ENCODE results near the gene DPYSL4. TPM values are rescaled to one million over a fixed set of nuclear protein-coding genes. Genes with fewer than 3 reads are reported as not detected.
"Not testable (repeated sequence)": the region's sequence is repeated elsewhere in the genome, so short reads cannot be mapped to it uniquely, and the experiment has no call there.

The DPYSL4 gene
- total and polyA plus RNA-seq, 2 of the 13 experiments (the other 11 are each of a cell fraction or from before 2014, with no cell fraction given), result 0.84 to 1.2 TPM

DNA sequence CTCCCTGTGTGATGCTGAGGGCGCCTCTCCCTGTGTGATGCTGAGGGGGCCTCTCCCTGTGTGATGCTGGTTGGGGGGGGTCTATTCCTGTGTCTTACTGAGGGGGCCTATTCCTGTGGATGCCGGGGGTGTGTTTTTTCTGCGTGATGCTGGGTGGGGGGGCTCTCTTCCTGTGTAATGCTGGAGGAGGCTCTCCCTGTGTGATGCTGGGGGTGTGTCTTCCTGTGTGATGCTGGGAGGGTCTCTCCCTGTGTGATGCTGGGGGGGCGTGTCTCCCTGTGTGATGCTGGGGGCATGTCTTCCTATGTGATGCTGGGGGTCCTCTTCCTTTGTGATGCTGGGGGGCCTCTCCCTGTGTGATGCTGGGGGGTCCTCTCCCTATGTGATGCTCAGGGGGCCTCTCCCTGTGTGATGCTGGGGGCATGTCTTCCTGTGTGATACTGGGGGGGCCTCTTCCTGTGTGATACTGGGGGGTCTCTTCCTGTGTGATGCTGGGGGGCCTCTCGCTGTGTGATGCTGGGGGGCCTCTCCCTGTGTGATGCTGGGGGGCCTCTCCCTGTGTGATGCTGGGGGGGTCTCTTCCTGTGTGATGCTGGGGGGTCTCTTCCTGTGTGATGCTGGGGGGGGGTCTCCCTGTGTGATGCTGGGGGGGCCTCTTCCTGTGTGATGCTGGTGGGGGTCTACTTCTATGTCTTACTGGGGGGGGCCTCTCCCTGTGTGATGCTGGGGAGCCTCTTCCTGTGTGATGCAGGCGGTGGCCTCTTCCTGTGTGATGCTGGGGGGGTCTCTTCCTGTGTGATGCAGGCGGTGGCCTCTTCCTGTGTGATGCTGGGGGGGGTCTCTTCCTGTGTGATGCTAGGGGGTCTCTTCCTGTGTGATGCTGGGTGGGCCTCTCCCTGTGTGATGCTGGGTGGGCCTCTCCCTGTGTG is 27.2 kb upstream of the DPYSL4 start:
- BruUV-seq (replicated peaks); H3K27ac ChIP-seq (ENCODE audit: extremely low read length, insufficient read depth, low read length); H3K36me3 ChIP-seq (replicated peaks in 1 of 2; ENCODE audit: control insufficient read depth in 1 of 2, insufficient read depth in 2 of 2, low read length in 2 of 2); H3K9ac ChIP-seq (ENCODE audit: insufficient read depth, low read depth, low read length); CTCF ChIA-PET (ENCODE audit: low intra/inter-chr PET ratio, low total read pairs); H3K27me3 ChIP-seq (ENCODE audit: control insufficient read depth in 1 of 2, insufficient read depth in 2 of 2, low read length in 2 of 2); H2AFZ ChIP-seq (ENCODE audit: low read length); ATAC-seq; in situ Hi-C loops (cut with HindIII; ENCODE audit: extremely low pct_ligation_motif_present, low pct_unique_long_range_greater_than_20kb); H3K79me2 ChIP-seq (ENCODE audit: insufficient read depth, low read length); POLR2A ChIA-PET; intact Hi-C loops (cut with micrococcal nuclease; ENCODE audit: unreplicated experiment); H4K20me1 ChIP-seq (ENCODE audit: insufficient read depth, low read length); H3K4me1 ChIP-seq (ENCODE audit: insufficient read depth, low read length); H3K9me3 ChIP-seq (ENCODE audit: low read length); DNase-seq (ENCODE audit: low spot score); FAIRE-seq; H3K4me2 ChIP-seq (ENCODE audit: low read depth, low read length); H3K4me3 ChIP-seq (replicated peaks in 1 of 3; ENCODE audit: insufficient read depth in 1 of 3, low read depth in 2 of 3, low read length in 3 of 3): not testable (repeated sequence)
- WGBS (ENCODE audit: low lambda C conversion rate), result 90% methylated on average over 3 of the region's 7 CpGs

DNA sequence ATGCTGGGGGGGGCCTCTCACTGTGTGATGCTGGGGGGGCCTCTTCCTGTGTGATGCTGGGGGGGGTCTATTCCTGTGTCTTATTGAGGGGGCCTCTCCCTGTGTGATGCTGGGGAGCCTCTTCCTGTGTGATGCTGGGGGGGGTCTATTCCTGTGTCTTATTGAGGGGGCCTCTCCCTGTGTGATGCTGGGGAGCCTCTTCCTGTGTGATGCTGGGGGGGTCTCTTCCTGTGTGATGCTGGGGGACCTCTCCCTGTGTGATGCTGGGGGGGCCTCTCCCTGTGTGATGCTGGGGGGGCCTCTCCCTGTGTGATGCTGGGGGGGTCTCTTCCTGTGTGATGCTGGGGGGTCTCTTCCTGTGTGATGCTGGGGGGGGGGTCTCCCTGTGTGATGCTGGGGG is 26.5 kb upstream of the DPYSL4 start:
- POLR2A ChIA-PET; CTCF ChIA-PET (ENCODE audit: low intra/inter-chr PET ratio, low total read pairs); H3K79me2 ChIP-seq (ENCODE audit: insufficient read depth, low read length); H3K9ac ChIP-seq (ENCODE audit: insufficient read depth, low read depth, low read length); DNase-seq (ENCODE audit: low spot score); H3K4me3 ChIP-seq (replicated peaks in 1 of 3; ENCODE audit: insufficient read depth in 1 of 3, low read depth in 2 of 3, low read length in 3 of 3); ATAC-seq; intact Hi-C loops (cut with micrococcal nuclease; ENCODE audit: unreplicated experiment); FAIRE-seq; H3K27me3 ChIP-seq (ENCODE audit: control insufficient read depth in 1 of 2, insufficient read depth in 2 of 2, low read length in 2 of 2); H3K4me2 ChIP-seq (ENCODE audit: low read depth, low read length); H4K20me1 ChIP-seq (ENCODE audit: insufficient read depth, low read length); H3K9me3 ChIP-seq (ENCODE audit: low read length); H2AFZ ChIP-seq (ENCODE audit: low read length); in situ Hi-C loops (cut with HindIII; ENCODE audit: extremely low pct_ligation_motif_present, low pct_unique_long_range_greater_than_20kb); BruUV-seq (replicated peaks); H3K27ac ChIP-seq (ENCODE audit: extremely low read length, insufficient read depth, low read length); H3K36me3 ChIP-seq (replicated peaks in 1 of 2; ENCODE audit: control insufficient read depth in 1 of 2, insufficient read depth in 2 of 2, low read length in 2 of 2): not testable (repeated sequence)
- peaks cover 11% of the 10 kb centered on the region for H3K4me1 ChIP-seq (ENCODE audit: insufficient read depth, low read length)

DNA sequence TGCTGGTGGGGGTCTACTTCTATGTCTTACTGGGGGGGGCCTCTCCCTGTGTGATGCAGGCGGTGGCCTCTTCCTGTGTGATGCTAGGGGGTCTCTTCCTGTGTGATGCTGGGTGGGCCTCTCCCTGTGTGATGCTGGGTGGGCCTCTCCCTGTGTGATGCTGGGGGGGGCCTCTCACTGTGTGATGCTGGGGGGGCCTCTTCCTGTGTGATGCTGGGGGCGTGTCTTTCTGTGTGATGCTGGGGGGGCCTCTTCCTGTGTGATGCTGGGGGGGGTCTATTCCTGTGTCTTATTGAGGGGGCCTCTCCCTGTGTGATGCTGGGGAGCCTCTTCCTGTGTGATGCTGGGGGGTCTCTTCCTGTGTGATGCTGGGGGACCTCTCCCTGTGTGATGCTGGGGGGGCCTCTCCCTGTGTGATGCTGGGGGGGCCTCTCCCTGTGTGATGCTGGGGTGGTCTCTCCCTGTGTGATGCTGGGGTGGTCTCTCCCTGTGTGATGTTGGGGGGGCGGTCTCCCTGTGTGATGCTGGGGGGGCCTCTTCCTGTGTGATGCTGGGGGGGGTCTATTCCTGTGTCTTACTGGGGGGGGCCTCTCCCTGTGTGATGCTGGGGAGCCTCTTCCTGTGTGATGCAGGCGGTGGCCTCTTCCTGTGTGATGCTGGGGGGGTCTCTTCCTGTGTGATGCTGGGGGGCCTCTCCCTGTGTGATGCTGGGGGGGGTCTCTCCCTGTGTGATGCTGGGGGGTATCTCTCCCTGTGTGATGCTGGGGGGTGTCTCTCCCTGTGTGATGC is 25.7 kb upstream of the DPYSL4 start:
- ATAC-seq; H3K36me3 ChIP-seq (replicated peaks in 1 of 2; ENCODE audit: control insufficient read depth in 1 of 2, insufficient read depth in 2 of 2, low read length in 2 of 2); FAIRE-seq; H3K9ac ChIP-seq (ENCODE audit: insufficient read depth, low read depth, low read length); H2AFZ ChIP-seq (ENCODE audit: low read length); in situ Hi-C loops (cut with HindIII; ENCODE audit: extremely low pct_ligation_motif_present, low pct_unique_long_range_greater_than_20kb); DNase-seq (ENCODE audit: low spot score); intact Hi-C loops (cut with micrococcal nuclease; ENCODE audit: unreplicated experiment); H3K27ac ChIP-seq (ENCODE audit: extremely low read length, insufficient read depth, low read length); CTCF ChIA-PET (ENCODE audit: low intra/inter-chr PET ratio, low total read pairs); H3K4me3 ChIP-seq (replicated peaks in 1 of 3; ENCODE audit: insufficient read depth in 1 of 3, low read depth in 2 of 3, low read length in 3 of 3); BruUV-seq (replicated peaks); POLR2A ChIA-PET; H4K20me1 ChIP-seq (ENCODE audit: insufficient read depth, low read length); H3K27me3 ChIP-seq (ENCODE audit: control insufficient read depth in 1 of 2, insufficient read depth in 2 of 2, low read length in 2 of 2); H3K79me2 ChIP-seq (ENCODE audit: insufficient read depth, low read length); H3K4me2 ChIP-seq (ENCODE audit: low read depth, low read length); H3K9me3 ChIP-seq (ENCODE audit: low read length): not testable (repeated sequence)
- WGBS (ENCODE audit: low lambda C conversion rate), result no CpG with 5 or more reads among the region's 4 CpGs
- H3K4me1 ChIP-seq (ENCODE audit: insufficient read depth, low read length), result peaks cover 11% of the 10 kb centered on the region
